GM19099 (cell line): ENCODE results near the gene MRPL10.

Experiments
- POLR2A ChIP-seq: IDR thresholded peaks from 3 replicates; pipeline ENCODE4 v1.6.1; 2011; ENCODE audit warnings: low read depth; ENCODE audit not compliant: insufficient read length; ENCODE audit errors: extremely low read depth

The MRPL10 gene

DNA sequence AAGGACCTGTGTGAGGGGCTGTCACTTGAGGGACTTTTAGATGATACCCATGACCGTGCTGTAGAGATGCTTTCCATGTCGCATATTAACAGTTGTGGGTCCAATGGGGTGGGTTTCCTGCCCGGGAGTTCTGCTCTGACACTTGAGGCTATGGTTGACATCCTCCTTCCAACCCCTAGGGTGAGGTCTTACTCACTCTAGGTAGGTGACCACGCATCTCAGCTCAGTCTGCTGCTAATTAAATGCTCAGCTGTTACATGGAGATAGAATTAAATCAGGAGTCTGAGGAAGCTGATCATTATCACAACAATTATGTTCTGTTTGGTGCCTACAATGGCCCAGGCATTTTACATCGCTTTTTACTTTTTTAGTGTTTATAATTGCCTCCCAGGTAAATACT is 49.9 kb downstream of the MRPL10 start:
- TF ChIP-seq POLR2A, result no peak

DNA sequence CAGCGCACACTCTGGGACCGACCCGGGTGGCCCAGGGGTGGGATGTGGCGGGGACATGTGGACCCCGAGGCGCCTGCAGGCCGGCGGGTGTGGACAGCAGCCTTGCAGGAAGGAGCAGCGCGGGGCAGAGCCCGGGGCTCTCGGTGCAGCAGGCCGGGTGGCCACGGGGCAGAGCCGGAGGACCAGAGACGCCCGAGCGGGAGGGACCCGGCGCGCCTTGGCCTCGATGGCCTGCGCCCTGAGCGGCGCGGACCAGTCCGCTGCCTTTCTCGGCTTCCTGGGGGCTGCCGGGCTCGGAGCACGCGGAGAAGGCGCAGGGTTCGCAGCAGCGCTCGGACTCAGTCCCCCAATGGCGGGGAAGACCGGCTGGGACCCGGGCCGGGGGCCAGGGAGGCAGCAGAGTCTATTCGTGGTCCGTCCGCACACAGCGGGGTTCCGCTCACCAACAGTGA is 53.1 kb downstream of the MRPL10 start:
- no peak for TF ChIP-seq POLR2A

- TF ChIP-seq POLR2A, result no peak
Observed at GRCh38 chr17:47776330-47777197, 54.8 kb downstream of the MRPL10 start.

DNA sequence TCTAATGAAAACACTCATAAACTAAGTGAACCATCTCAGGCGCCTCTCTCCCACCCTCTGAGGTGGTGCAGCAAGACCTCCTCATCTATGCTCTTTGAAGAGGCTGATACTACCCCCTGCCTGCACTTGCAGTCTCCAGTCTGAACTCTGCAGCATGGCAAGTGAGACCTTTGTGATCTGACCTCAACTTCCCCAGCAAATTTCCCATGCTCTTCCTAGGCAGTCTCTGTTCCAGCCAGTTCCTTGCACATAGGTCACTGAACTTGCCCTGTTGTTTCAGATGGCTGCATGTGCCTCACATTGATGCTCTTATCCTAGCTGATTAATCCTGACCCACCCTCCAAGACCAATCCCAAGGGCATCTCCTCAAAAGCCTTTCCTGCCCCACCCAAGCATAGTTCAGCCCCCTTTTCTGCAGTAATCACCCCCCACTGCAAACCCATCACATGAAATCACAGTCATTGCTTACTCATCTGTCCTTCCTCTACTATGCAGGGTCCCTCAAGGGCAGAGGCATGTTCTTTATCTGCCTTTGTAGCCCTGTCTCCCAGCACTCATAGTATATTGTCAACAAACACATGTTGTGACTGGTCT is 56.3 kb downstream of the MRPL10 start:
- TF ChIP-seq POLR2A, result no peak

DNA sequence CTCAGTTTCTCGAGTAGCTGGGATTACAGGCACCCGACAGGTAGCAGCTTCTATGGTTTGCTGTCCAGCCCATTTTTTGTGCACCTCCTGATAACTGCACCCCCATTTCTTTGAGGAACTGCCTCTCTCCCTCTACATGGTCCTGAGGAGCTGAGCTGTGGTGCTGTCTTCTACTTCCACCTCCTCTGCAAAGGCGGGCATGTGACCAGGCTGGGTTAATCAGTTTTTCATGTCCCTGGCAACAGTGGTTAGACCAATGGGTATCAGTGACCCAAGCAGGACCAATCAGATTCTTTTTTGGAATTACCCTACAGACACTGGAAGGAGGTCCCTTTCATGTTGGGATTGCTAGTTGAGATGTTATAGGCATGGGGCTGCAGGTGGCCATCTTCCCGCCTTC is 57.0 kb downstream of the MRPL10 start:
- TF ChIP-seq POLR2A, result no peak
